HCT116 (cell line): ENCODE results near the gene TNRC6C.

Experiments used
- EGR1 ChIP-seq: IDR thresholded peaks from 2 replicates; pipeline ENCODE4 v1.6.1; 2012; ENCODE audit warnings: low read depth
- EZH2 ChIP-seq: fragments of 200-600 bp; sonication (generic); IDR thresholded peaks from 2 replicates; pipeline ENCODE4 v1.6.1; 2017; ENCODE audit warnings: antibody characterized with exemption, mixed run types
- POLR2A ChIP-seq: IDR thresholded peaks from 2 replicates; pipeline ENCODE4 v1.7.0; 2011; ENCODE audit warnings: borderline replicate concordance; ENCODE audit not compliant: insufficient read depth, insufficient read length; ENCODE audit errors: extremely low read depth
- POLR2AphosphoS5 ChIP-seq: IDR thresholded peaks from 2 replicates; pipeline ENCODE4 v1.6.1; 2011; ENCODE audit warnings: mild to moderate bottlenecking, low read depth, low read length, moderate library complexity
- SP1 ChIP-seq: IDR thresholded peaks from 2 replicates; pipeline ENCODE4 v1.6.1; 2012; ENCODE audit warnings: low read depth
- TCF7L2 ChIP-seq: IDR thresholded peaks from 2 replicates; pipeline ENCODE4 v1.7.0; 2011; ENCODE audit warnings: borderline replicate concordance, inconsistent platforms; ENCODE audit not compliant: insufficient read depth, insufficient read length; ENCODE audit errors: extremely low read depth
- ZNF274 ChIP-seq: fragments of 200-500 bp; sonication (Bioruptor generic); IDR thresholded peaks from 2 replicates; pipeline ENCODE4 v1.6.1; 2014; ENCODE audit warnings: mild to moderate bottlenecking, low read depth, low read length, inconsistent platforms
- TF ChIP-seq, protein P1 (sequence below): IDR thresholded peaks from 2 replicates; pipeline ENCODE4 v1.6.1; 2011; ENCODE audit warnings: mild to moderate bottlenecking, low read length, moderate library complexity; ENCODE audit not compliant: insufficient replicate concordance; ENCODE audit errors: extremely low read depth
- TF ChIP-seq, protein P2 (sequence below), 3 experiments: fragments of 200-600 bp in 1 of 3; sonication (generic) in 1 of 3; IDR thresholded peaks in 2 of 3; conservative IDR thresholded peaks in 1 of 3; 2 replicates each; pipeline ENCODE4 v1.5.1; 2012 to 2017; ENCODE audit warnings: low read depth in 2 of 3, low read length in 2 of 3, antibody characterized with exemption in 1 of 3, borderline replicate concordance in 1 of 3, control low read depth in 1 of 3, mild to moderate bottlenecking in 1 of 3, mixed read lengths in 1 of 3, mixed run types in 1 of 3, moderate library complexity in 1 of 3; ENCODE audit not compliant: insufficient read depth in 1 of 3
- TF ChIP-seq, protein P3 (sequence below): IDR thresholded peaks from 2 replicates; pipeline ENCODE4 v1.6.1; 2012; ENCODE audit warnings: low read depth

DNA sequence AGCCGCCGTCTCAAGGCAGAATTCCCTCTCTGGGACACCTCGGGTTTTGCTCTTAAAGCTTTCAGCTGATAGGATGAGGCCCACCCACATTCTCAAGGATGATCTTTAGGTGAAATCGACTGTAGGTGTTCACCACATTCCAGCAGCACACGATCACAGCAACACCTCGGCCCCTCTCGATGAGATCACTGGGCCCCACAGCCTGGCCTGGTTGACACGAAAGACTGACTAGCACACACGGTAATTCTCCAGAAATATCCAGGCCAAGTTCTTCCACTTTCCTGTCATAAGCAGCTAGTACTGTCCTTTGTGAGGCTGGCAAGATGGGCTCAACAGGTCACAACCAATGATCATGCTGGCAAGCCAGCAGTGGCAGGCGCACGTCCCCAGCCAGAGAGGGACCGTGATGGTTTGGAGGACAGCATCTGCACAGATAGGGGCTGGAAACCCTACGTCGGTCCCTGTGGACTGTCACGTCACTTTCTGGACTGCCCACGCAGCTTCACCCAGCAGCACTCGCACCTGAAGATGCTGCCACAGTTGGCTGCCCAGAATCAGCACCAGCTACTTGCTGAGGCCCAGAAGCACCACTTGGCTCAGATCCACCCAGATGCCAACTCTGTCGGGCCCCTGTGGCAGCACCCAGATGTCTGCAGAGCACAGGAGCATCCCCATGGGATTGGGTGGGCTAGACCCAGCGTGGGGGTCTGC lies 152.7 kb downstream of the TNRC6C start:
- TF ChIP-seq POLR2A = no peak
- TF ChIP-seq, protein P1, sequence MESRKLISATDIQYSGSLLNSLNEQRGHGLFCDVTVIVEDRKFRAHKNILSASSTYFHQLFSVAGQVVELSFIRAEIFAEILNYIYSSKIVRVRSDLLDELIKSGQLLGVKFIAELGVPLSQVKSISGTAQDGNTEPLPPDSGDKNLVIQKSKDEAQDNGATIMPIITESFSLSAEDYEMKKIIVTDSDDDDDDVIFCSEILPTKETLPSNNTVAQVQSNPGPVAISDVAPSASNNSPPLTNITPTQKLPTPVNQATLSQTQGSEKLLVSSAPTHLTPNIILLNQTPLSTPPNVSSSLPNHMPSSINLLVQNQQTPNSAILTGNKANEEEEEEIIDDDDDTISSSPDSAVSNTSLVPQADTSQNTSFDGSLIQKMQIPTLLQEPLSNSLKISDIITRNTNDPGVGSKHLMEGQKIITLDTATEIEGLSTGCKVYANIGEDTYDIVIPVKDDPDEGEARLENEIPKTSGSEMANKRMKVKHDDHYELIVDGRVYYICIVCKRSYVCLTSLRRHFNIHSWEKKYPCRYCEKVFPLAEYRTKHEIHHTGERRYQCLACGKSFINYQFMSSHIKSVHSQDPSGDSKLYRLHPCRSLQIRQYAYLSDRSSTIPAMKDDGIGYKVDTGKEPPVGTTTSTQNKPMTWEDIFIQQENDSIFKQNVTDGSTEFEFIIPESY = no peak
- no peak for TF ChIP-seq SP1
- TF ChIP-seq ZNF274 = no peak
- TF ChIP-seq, protein P2, sequence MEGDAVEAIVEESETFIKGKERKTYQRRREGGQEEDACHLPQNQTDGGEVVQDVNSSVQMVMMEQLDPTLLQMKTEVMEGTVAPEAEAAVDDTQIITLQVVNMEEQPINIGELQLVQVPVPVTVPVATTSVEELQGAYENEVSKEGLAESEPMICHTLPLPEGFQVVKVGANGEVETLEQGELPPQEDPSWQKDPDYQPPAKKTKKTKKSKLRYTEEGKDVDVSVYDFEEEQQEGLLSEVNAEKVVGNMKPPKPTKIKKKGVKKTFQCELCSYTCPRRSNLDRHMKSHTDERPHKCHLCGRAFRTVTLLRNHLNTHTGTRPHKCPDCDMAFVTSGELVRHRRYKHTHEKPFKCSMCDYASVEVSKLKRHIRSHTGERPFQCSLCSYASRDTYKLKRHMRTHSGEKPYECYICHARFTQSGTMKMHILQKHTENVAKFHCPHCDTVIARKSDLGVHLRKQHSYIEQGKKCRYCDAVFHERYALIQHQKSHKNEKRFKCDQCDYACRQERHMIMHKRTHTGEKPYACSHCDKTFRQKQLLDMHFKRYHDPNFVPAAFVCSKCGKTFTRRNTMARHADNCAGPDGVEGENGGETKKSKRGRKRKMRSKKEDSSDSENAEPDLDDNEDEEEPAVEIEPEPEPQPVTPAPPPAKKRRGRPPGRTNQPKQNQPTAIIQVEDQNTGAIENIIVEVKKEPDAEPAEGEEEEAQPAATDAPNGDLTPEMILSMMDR (IDR thresholded peaks at IDR 0.05 in 2 of 3, conservative IDR thresholded peaks at IDR 0.05 in 1 of 3; ENCODE audit: borderline replicate concordance in 1 of 3, insufficient read depth in 1 of 3, low read depth in 2 of 3, low read length in 2 of 3) = no peak
- TF ChIP-seq, protein P3, sequence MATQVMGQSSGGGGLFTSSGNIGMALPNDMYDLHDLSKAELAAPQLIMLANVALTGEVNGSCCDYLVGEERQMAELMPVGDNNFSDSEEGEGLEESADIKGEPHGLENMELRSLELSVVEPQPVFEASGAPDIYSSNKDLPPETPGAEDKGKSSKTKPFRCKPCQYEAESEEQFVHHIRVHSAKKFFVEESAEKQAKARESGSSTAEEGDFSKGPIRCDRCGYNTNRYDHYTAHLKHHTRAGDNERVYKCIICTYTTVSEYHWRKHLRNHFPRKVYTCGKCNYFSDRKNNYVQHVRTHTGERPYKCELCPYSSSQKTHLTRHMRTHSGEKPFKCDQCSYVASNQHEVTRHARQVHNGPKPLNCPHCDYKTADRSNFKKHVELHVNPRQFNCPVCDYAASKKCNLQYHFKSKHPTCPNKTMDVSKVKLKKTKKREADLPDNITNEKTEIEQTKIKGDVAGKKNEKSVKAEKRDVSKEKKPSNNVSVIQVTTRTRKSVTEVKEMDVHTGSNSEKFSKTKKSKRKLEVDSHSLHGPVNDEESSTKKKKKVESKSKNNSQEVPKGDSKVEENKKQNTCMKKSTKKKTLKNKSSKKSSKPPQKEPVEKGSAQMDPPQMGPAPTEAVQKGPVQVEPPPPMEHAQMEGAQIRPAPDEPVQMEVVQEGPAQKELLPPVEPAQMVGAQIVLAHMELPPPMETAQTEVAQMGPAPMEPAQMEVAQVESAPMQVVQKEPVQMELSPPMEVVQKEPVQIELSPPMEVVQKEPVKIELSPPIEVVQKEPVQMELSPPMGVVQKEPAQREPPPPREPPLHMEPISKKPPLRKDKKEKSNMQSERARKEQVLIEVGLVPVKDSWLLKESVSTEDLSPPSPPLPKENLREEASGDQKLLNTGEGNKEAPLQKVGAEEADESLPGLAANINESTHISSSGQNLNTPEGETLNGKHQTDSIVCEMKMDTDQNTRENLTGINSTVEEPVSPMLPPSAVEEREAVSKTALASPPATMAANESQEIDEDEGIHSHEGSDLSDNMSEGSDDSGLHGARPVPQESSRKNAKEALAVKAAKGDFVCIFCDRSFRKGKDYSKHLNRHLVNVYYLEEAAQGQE = no peak
- no peak for TF ChIP-seq EGR1
- no peak for TF ChIP-seq POLR2AphosphoS5
- TF ChIP-seq EZH2 = no peak
- no peak for TF ChIP-seq TCF7L2
